Fibroblast of skin of left biceps (primary cell): ENCODE measurements around the gene TNFAIP8.

Experiments
- DNase-seq, 2 experiments: peaks; one replicate each; pipeline ENCODE4 v3.0.0-alpha.2; 2013; ENCODE audit warnings: low read depth in 2 of 2

TNFAIP8 gene

GRCh38 chr5:119355685-119356611, at the start of gene TNFAIP8:
Gene TNFAIP8 (plus strand): TSS chr5:119356019. CDS start chr5:119356091, 72 bp downstream.
- DNase-seq = no peak

GRCh38 chr5:119307170-119307569, 48.6 kb upstream of the TNFAIP8 start:
- no peak for DNase-seq

- DNase-seq = no peak
These were observed 46.5 kb upstream of the TNFAIP8 start for GRCh38 chr5:119309326-119309725.

GRCh38 chr5:119311688-119312087, 44.1 kb upstream of the TNFAIP8 start:
- no peak for DNase-seq

GRCh38 chr5:119312403-119312802, 43.4 kb upstream of the TNFAIP8 start:
- DNase-seq = no peak

GRCh38 chr5:119313197-119313596, 42.6 kb upstream of the TNFAIP8 start:
- DNase-seq = no peak

GRCh38 chr5:119313658-119314605, 41.9 kb upstream of the TNFAIP8 start:
- DNase-seq = no peak

- DNase-seq = no peak
These were observed 40.3 kb upstream of the TNFAIP8 start for GRCh38 chr5:119315516-119315949.

GRCh38 chr5:119316086-119316485, 39.7 kb upstream of the TNFAIP8 start:
- no peak for DNase-seq

GRCh38 chr5:119316906-119317305, 38.9 kb upstream of the TNFAIP8 start:
- DNase-seq = no peak

GRCh38 chr5:119318256-119318894, 37.4 kb upstream of the TNFAIP8 start:
- DNase-seq = no peak

- no peak for DNase-seq
These were observed 36.4 kb upstream of the TNFAIP8 start for GRCh38 chr5:119319401-119319800.

GRCh38 chr5:119319890-119320289, 35.9 kb upstream of the TNFAIP8 start:
- no peak for DNase-seq

- no peak for DNase-seq
These were observed 34.1 kb upstream of the TNFAIP8 start for GRCh38 chr5:119321569-119322311.

GRCh38 chr5:119322312-119322947, 33.4 kb upstream of the TNFAIP8 start:
- no peak for DNase-seq

GRCh38 chr5:119322948-119323537, 32.8 kb upstream of the TNFAIP8 start:
- no peak for DNase-seq

- no peak for DNase-seq
These were observed 32.2 kb upstream of the TNFAIP8 start for GRCh38 chr5:119323601-119324000.

- no peak for DNase-seq
These were observed 31.0 kb upstream of the TNFAIP8 start for GRCh38 chr5:119324842-119325241.

- no peak for DNase-seq
These were observed 28.8 kb upstream of the TNFAIP8 start for GRCh38 chr5:119327018-119327417.
